ENCODE data around the gene IL1RAPL2. TPM values are rescaled to one million over a fixed set of nuclear protein-coding genes. Genes with fewer than 3 reads are reported as not detected.

IL1RAPL2 gene
- total RNA-seq, 4 donors from 2014 or later = not detected

DNA sequence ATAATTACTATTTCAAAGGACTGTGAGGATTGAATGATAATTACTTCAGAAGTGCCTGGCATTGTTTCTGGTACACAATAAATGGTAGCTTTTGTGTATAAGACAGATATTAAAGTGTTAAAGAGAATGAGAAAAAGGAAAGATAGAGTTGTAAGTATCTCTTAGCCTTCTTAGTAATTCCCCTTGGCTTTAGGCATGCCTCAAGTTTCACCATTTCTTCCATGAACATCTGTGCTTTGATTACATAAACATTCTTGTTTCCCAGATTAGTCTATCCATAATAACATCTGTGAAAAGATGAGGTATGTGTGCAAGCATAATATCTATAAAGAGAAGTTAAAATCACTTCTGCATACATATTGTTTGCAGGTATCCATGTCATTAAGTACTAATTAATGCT, 885.4 kb downstream of the IL1RAPL2 start:
- no peak for TF ChIP-seq POLR2A (IDR thresholded peaks at IDR 0.05)
- TF ChIP-seq, protein P1, sequence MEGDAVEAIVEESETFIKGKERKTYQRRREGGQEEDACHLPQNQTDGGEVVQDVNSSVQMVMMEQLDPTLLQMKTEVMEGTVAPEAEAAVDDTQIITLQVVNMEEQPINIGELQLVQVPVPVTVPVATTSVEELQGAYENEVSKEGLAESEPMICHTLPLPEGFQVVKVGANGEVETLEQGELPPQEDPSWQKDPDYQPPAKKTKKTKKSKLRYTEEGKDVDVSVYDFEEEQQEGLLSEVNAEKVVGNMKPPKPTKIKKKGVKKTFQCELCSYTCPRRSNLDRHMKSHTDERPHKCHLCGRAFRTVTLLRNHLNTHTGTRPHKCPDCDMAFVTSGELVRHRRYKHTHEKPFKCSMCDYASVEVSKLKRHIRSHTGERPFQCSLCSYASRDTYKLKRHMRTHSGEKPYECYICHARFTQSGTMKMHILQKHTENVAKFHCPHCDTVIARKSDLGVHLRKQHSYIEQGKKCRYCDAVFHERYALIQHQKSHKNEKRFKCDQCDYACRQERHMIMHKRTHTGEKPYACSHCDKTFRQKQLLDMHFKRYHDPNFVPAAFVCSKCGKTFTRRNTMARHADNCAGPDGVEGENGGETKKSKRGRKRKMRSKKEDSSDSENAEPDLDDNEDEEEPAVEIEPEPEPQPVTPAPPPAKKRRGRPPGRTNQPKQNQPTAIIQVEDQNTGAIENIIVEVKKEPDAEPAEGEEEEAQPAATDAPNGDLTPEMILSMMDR (IDR thresholded peaks at IDR 0.05) = no peak
- H3K4me3 ChIP-seq = no peak overlapping the region
- no peak for DNase-seq
- H3K9me3 ChIP-seq = no peaks in the 10 kb centered on the region
- H3K27ac ChIP-seq = no peak overlapping the region
- H3K4me1 ChIP-seq = no peaks in the 10 kb centered on the region
- H3K27me3 ChIP-seq = no peaks in the 10 kb centered on the region
- no peaks in the 10 kb centered on the region for H3K36me3 ChIP-seq

DNA sequence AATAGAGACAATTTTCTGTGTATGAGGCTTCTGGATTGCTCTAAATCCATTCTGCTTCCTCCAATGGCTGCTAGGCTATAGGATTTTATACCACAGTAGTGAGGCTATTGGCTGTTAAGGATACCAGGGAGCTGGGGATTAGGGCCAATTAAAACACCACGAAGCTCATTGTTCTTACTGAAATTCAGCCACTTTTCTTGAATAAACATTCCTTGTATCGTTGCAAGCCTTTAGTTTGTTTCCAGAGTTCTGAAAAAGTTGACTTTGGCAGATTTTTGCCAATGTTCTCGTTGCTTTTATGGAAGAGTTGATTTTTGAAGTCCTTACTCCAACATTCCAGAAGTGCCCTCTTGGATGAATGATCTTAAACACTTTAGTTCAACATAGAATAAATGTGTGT, 892.8 kb downstream of the IL1RAPL2 start:
- no peak overlapping the region for H3K4me3 ChIP-seq
- no peaks in the 10 kb centered on the region for H3K27me3 ChIP-seq
- no peaks in the 10 kb centered on the region for H3K36me3 ChIP-seq
- no peaks in the 10 kb centered on the region for H3K9me3 ChIP-seq
- DNase-seq = no peak
- TF ChIP-seq POLR2A (IDR thresholded peaks at IDR 0.05) = no peak
- TF ChIP-seq, protein P1 (IDR thresholded peaks at IDR 0.05) = no peak
- H3K4me1 ChIP-seq = no peaks in the 10 kb centered on the region
- H3K27ac ChIP-seq = no peak overlapping the region

DNA sequence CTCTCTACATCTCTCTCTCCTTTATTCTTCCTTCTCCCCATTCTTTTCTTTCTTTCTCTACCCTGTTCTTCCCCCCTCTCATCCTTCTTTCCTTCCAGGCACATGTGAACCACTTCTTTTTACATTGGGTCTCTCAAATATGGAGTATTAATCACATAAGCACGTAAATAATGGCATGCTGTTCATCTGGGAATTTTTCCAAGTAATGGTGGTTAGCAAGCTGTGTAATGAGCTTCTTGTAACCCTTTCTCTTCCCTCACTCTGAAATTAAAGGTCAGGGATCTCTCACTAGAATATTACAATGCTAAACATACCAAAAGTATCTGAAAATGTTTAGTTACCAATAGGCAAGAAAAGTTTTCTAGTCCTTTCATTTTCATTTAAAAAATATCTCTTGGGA, 894.4 kb downstream of the IL1RAPL2 start:
- Histone ChIP-seq H3K9me3 (no peaks in the 10 kb centered on the region), H3K4me3 (no peak overlapping the region)
- TF ChIP-seq POLR2A (IDR thresholded peaks at IDR 0.05) = no peak
- TF ChIP-seq, protein P1 (IDR thresholded peaks at IDR 0.05) = no peak

DNA sequence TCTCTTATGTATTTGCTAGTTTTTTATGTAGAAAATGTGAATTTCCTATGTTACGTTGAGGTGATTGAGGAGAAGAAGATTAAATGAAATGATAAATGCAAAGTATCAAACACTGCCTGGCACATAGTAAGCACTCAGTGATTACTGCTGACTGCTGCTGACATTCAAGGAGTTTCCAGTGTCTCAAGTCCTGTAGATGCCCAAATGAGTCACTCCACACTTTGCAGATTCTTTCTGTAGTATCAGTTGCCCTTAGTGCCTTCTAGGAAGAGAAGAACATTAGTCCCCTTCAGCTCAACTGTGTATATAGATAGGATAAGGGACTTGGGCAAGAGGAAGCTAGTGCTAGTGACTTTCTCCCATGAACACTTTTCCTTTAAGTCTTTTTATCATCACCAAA, 895.0 kb downstream of the IL1RAPL2 start:
- H3K36me3 ChIP-seq = no peaks in the 10 kb centered on the region
- no peaks in the 10 kb centered on the region for H3K27me3 ChIP-seq
- H3K4me3 ChIP-seq = no peak overlapping the region
- DNase-seq = no peak
- TF ChIP-seq, protein P1 (IDR thresholded peaks at IDR 0.05) = no peak
- TF ChIP-seq POLR2A (IDR thresholded peaks at IDR 0.05) = no peak
- no peak overlapping the region for H3K27ac ChIP-seq
- H3K9me3 ChIP-seq = no peaks in the 10 kb centered on the region
- H3K4me1 ChIP-seq = no peaks in the 10 kb centered on the region

More for the DNA sequence above, 894.4 kb downstream of the IL1RAPL2 start:
- H3K36me3 ChIP-seq = no peaks in the 10 kb centered on the region
- H3K4me1 ChIP-seq = no peaks in the 10 kb centered on the region
- no peak overlapping the region for H3K27ac ChIP-seq
- no peak for DNase-seq
- H3K27me3 ChIP-seq = no peaks in the 10 kb centered on the region

DNA sequence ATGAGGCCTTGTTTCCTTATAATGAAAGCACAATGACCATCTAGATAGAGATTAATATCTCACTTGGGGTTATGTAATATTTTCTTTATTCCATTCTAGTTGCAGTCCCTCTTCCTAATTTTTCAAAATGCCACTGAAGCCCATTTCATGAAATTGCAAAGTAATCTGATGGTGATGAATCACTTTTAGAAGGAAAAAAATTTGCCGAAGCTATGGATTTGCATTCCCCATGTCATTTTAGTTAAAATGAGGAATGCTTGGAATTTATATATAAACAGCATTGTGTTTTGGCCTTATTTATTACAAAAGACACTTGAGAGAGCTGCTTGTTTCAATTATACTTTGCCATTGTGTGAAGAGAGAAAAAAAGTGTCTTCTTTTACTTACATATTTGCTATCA, 896.2 kb downstream of the IL1RAPL2 start:
- H3K27me3 ChIP-seq = no peaks in the 10 kb centered on the region
- no peak overlapping the region for H3K27ac ChIP-seq
- no peak for TF ChIP-seq POLR2A (IDR thresholded peaks at IDR 0.05)
- TF ChIP-seq, protein P1 (IDR thresholded peaks at IDR 0.05) = no peak
- no peaks in the 10 kb centered on the region for H3K36me3 ChIP-seq
- H3K9me3 ChIP-seq = no peaks in the 10 kb centered on the region
- no peaks in the 10 kb centered on the region for H3K4me1 ChIP-seq
- DNase-seq = no peak
- H3K4me3 ChIP-seq = no peak overlapping the region

DNA sequence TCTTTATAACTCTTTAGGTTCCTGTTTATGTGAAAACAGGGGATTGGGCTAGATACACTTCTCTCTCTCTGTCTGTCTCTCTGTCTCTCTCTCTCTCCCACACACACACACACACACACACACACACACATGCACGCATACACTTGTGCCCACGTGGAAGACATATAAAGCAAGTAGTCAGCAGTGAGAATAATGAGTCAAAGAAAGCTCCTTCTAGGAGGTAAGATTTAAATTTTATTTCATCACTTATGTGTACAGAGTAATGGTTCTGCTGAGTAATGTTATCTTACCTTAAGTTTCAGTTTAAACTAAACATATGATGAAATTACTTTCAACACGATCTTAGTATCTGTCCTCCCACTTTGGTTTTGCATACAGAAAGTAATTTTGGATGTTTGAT, 897.5 kb downstream of the IL1RAPL2 start:
- H3K9me3 ChIP-seq = no peaks in the 10 kb centered on the region
- no peaks in the 10 kb centered on the region for H3K4me1 ChIP-seq
- H3K4me3 ChIP-seq = no peak overlapping the region
- H3K27me3 ChIP-seq = no peaks in the 10 kb centered on the region
- no peak overlapping the region for H3K27ac ChIP-seq
- no peak for DNase-seq
- H3K36me3 ChIP-seq = no peaks in the 10 kb centered on the region
- no peak for TF ChIP-seq POLR2A (IDR thresholded peaks at IDR 0.05)
- TF ChIP-seq, protein P1 (IDR thresholded peaks at IDR 0.05) = no peak
